ENCODE data around the gene SEC23IP. TPM values are rescaled to one million over a fixed set of nuclear protein-coding genes. Genes with fewer than 3 reads are reported as not detected.
"Not testable (repeated sequence)": the region's sequence is repeated elsewhere in the genome, so short reads cannot be mapped to it uniquely, and the experiment has no call there.

SEC23IP gene
- total RNA-seq, 2 donors from 2014 or later: 70.5 to 93.6 TPM

- TF ChIP-seq CTCF (conservative IDR thresholded peaks at IDR 0.05): no peak
- H3K27me3 Mint-ChIP-seq (ENCODE audit: insufficient read depth): no peaks in the 10 kb centered on the region
- no peaks in the 10 kb centered on the region for H3K27me3 ChIP-seq (ENCODE audit: control insufficient read depth, insufficient read depth, low read length, poor library complexity, severe bottlenecking)
- H3K4me3 ChIP-seq (ENCODE audit: low read length): no peak overlapping the region
- no peak overlapping the region for H3K4me3 Mint-ChIP-seq
- peaks cover 40% of the 10 kb centered on the region for H3K36me3 ChIP-seq (ENCODE audit: control insufficient read depth, insufficient read depth, low read length)
- no peak overlapping the region for H3K9ac ChIP-seq (ENCODE audit: extremely low read depth, low read length, poor library complexity, severe bottlenecking)
- peaks cover 16% of the 10 kb centered on the region for H3K9me3 Mint-ChIP-seq
- 98 to 100% methylated on average over 2 of the region's 4 CpGs for WGBS, 2 experiments (ENCODE audit: insufficient coverage in 1 of 2, insufficient read length in 1 of 2)
- no peak overlapping the region for H3K27ac ChIP-seq (ENCODE audit: low read depth, low read length)
- DNase-seq: no peak
- peaks cover 47% of the 10 kb centered on the region for H3K36me3 Mint-ChIP-seq (ENCODE audit: low read depth)
- H3K27ac Mint-ChIP-seq: no peak overlapping the region
- peaks cover 23% of the 10 kb centered on the region for H3K9me3 ChIP-seq (ENCODE audit: control insufficient read depth, low read length)
- H3K4me1 Mint-ChIP-seq: peaks cover 16% of the 10 kb centered on the region
- no peaks in the 10 kb centered on the region for H3K4me1 ChIP-seq (ENCODE audit: control insufficient read depth, insufficient read depth, low read length)
Measured at GRCh38 chr10:119863951-119864565, 28.5 kb upstream of the SEC23IP start.

GRCh38 chr10:119865699-119866240 lies 26.8 kb upstream of the SEC23IP start:
- Histone ChIP-seq H3K4me1 (ENCODE audit: control insufficient read depth, insufficient read depth, low read length) (no peaks in the 10 kb centered on the region), H3K9me3 (ENCODE audit: control insufficient read depth, low read length) (peaks cover 23% of the 10 kb centered on the region), H3K27ac (ENCODE audit: low read depth, low read length) (no peak overlapping the region), H3K9ac (ENCODE audit: extremely low read depth, low read length, poor library complexity, severe bottlenecking) (no peak overlapping the region), H3K4me3 (ENCODE audit: low read length) (no peak overlapping the region), H3K36me3 (ENCODE audit: control insufficient read depth, insufficient read depth, low read length) (peaks cover 39% of the 10 kb centered on the region), H3K27me3 (ENCODE audit: control insufficient read depth, insufficient read depth, low read length, poor library complexity, severe bottlenecking) (no peaks in the 10 kb centered on the region)
- Mint-ChIP-seq H3K9me3 (peaks cover 16% of the 10 kb centered on the region), H3K4me1 (peaks cover 20% of the 10 kb centered on the region), H3K27me3 (ENCODE audit: insufficient read depth) (no peaks in the 10 kb centered on the region), H3K27ac (no peak overlapping the region), H3K4me3 (no peak overlapping the region), H3K36me3 (ENCODE audit: low read depth) (peaks cover 44% of the 10 kb centered on the region)
- no peak for TF ChIP-seq CTCF (conservative IDR thresholded peaks at IDR 0.05)
- no peak for DNase-seq
- 96 to 100% methylated on average over 4 to 6 of the region's 6 CpGs for WGBS, 2 experiments (ENCODE audit: insufficient coverage in 1 of 2, insufficient read length in 1 of 2)

GRCh38 chr10:119867317-119867716 lies 25.2 kb upstream of the SEC23IP start:
- H3K4me1 Mint-ChIP-seq: peaks cover 18% of the 10 kb centered on the region
- peak overlapping the region; percentile 24 for H3K27ac Mint-ChIP-seq
- no peaks in the 10 kb centered on the region for H3K4me1 ChIP-seq (ENCODE audit: control insufficient read depth, insufficient read depth, low read length)
- no peak for TF ChIP-seq CTCF (conservative IDR thresholded peaks at IDR 0.05)
- no peak overlapping the region for H3K9ac ChIP-seq (ENCODE audit: extremely low read depth, low read length, poor library complexity, severe bottlenecking)
- WGBS, 2 experiments (ENCODE audit: insufficient coverage in 1 of 2, insufficient read length in 1 of 2): 94 to 96% methylated on average over 6 of the region's 7 CpGs
- no peak for DNase-seq
- H3K36me3 ChIP-seq (ENCODE audit: control insufficient read depth, insufficient read depth, low read length): peaks cover 35% of the 10 kb centered on the region
- H3K4me3 Mint-ChIP-seq: no peak overlapping the region
- peaks cover 41% of the 10 kb centered on the region for H3K36me3 Mint-ChIP-seq (ENCODE audit: low read depth)
- no peak overlapping the region for H3K27ac ChIP-seq (ENCODE audit: low read depth, low read length)
- H3K9me3 ChIP-seq (ENCODE audit: control insufficient read depth, low read length): peaks cover 23% of the 10 kb centered on the region
- no peaks in the 10 kb centered on the region for H3K27me3 ChIP-seq (ENCODE audit: control insufficient read depth, insufficient read depth, low read length, poor library complexity, severe bottlenecking)
- H3K9me3 Mint-ChIP-seq: peaks cover 16% of the 10 kb centered on the region
- no peak overlapping the region for H3K4me3 ChIP-seq (ENCODE audit: low read length)
- no peaks in the 10 kb centered on the region for H3K27me3 Mint-ChIP-seq (ENCODE audit: insufficient read depth)

- Mint-ChIP-seq H3K36me3 (ENCODE audit: low read depth) (peaks cover 29% of the 10 kb centered on the region), H3K4me3 (peak overlapping the region; percentile 91), H3K4me1 (peaks cover 27% of the 10 kb centered on the region)
- DNase-seq; H3K27ac Mint-ChIP-seq; H3K9ac ChIP-seq (ENCODE audit: extremely low read depth, low read length, poor library complexity, severe bottlenecking); H3K27me3 ChIP-seq (ENCODE audit: control insufficient read depth, insufficient read depth, low read length, poor library complexity, severe bottlenecking); H3K27ac ChIP-seq (ENCODE audit: low read depth, low read length); H3K9me3 Mint-ChIP-seq; H3K27me3 Mint-ChIP-seq (ENCODE audit: insufficient read depth); H3K4me1 ChIP-seq (ENCODE audit: control insufficient read depth, insufficient read depth, low read length): not testable (repeated sequence)
- WGBS, 2 experiments (ENCODE audit: insufficient coverage in 1 of 2, insufficient read length in 1 of 2): 96% methylated on average over 4 of the region's 4 CpGs; no CpG with 5 or more reads in 1 of the 2 experiments
- Histone ChIP-seq H3K9me3 (ENCODE audit: control insufficient read depth, low read length) (peaks cover 14% of the 10 kb centered on the region), H3K36me3 (ENCODE audit: control insufficient read depth, insufficient read depth, low read length) (peaks cover 20% of the 10 kb centered on the region), H3K4me3 (ENCODE audit: low read length) (peak overlapping the region; percentile 92)
Measured at GRCh38 chr10:119869398-119869797, 23.1 kb upstream of the SEC23IP start.
